Stomach smooth muscle (tissue), 2 donors: ENCODE measurements around the gene MAP3K6.
A peak's percentile ranks its signal among the peaks of the same experiment; 100 is the strongest.

Experiments
- H3K27ac ChIP-seq: one replicate; pipeline ENCODE4 v1.7.0; 2013; ENCODE audit warnings: mild to moderate bottlenecking, low read length, inconsistent platforms
- H3K27me3 ChIP-seq, 2 donors: one replicate each; pipeline ENCODE4 v1.7.0; 2013; ENCODE audit warnings: low read length in 2 of 2; ENCODE audit not compliant: insufficient read depth in 2 of 2, control insufficient read depth in 1 of 2
- H3K36me3 ChIP-seq, 2 donors: one replicate each; pipeline ENCODE4 v1.7.0; 2013; ENCODE audit warnings: low read length in 2 of 2; ENCODE audit not compliant: control insufficient read depth in 2 of 2, insufficient read depth in 2 of 2
- H3K4me1 ChIP-seq: one replicate; pipeline ENCODE4 v1.7.0; 2013; ENCODE audit warnings: low read length; ENCODE audit not compliant: control insufficient read depth, insufficient read depth
- H3K4me3 ChIP-seq, 2 donors: one replicate each; pipeline ENCODE4 v1.7.0; 2013; ENCODE audit warnings: low read length in 2 of 2
- H3K9ac ChIP-seq, 2 donors: one replicate each; pipeline ENCODE4 v1.7.0; 2013; ENCODE audit warnings: low read length in 2 of 2, mild to moderate bottlenecking in 1 of 2
- H3K9me3 ChIP-seq, 2 donors: one replicate each; pipeline ENCODE4 v1.7.0; 2013; ENCODE audit warnings: low read length in 2 of 2; ENCODE audit not compliant: control insufficient read depth in 2 of 2
- donor health status: healthy.
- donor health status: Pancreatic carcinoma.

Gene MAP3K6

DNA sequence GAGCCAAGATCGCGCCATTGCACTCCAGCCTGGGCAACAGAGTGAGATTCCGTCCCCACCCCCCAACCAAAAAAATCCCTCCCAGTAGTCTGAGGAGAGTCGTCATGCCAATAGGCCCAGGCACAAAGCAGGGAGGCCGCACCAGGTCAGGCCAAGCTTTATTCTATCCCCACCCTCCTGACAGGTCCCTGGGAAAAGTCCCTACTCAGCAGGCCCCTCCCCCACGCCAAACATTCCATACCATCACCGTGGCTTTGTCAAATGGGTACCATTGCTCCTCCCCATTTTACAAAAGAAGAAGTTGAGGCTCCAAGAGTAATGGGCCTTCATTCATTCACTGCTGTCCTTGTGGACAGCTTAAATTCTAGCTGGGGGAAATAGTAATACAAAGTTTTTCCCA lies 31.0 kb upstream of the MAP3K6 start:
- no peak overlapping the region for H3K4me3 ChIP-seq
- no peaks in the 10 kb centered on the region for H3K36me3 ChIP-seq
- no peak overlapping the region for H3K9ac ChIP-seq
- H3K9me3 ChIP-seq, result no peaks in the 10 kb centered on the region
- no peak overlapping the region for H3K27ac ChIP-seq
- peaks cover 0 to 3% of the 10 kb centered on the region in 2 donors for H3K27me3 ChIP-seq
- H3K4me1 ChIP-seq, result peaks cover 25% of the 10 kb centered on the region

DNA sequence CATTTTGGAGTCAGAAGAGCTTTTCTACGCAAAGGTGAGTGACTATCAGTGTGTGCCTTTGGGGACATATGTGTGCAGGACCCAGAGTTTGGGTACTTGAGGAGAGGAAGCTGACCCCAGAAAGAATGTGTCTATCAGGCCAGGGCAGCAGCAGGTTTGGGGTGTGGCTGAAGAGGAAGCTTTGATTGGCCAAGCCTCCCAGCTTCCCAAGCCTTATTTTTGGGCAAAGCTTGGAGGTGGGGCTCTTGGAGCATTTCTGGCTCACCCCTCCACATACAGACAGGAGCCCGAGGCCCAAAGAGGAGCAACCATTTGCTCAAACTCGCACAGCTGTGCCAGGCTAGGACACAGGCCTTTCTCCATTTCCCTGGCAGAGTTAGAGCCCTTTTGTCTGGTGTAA lies 30.3 kb upstream of the MAP3K6 start:
- Histone ChIP-seq H3K4me1 (peaks cover 25% of the 10 kb centered on the region), H3K9ac (no peak overlapping the region), H3K27me3 (peaks cover 0 to 3% of the 10 kb centered on the region in 2 donors), H3K4me3 (no peak overlapping the region), H3K27ac (no peak overlapping the region), H3K9me3 (no peaks in the 10 kb centered on the region), H3K36me3 (no peaks in the 10 kb centered on the region)

DNA sequence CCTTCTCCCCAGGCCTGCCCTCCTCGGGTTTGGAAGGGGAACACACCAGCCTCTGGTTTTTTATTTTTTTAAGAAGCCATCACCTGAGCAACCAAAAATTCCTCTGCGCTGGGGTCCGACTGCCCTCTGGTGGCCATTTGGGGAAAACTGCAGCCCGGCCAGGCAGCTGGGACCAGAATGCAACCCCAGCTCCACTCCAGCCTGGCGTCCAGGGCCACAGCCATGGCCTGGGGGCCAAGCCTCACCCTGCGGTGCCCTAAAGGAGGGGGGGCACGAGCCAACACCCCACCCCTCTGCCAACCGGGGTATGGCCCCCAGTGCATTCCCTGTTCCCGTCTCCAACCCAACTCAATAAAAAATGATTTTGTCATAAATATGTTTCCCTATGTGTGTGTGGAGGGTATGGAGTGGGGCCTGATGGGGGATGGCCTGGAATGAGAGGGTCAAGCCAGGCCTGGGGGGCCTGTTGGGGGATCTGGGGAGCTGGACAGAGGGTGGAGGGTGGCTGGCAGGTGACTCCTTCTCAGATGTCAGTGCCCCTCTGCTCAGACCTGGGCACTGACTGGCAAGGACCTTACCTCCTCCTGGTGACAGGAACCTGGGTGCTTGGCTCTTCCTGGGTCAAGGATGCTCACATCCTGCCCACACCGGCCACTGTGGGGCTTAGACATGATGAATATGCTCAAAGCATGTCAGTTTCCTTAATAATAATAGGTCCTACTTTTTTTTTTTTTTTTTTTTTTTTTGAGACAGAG lies 28.9 kb upstream of the MAP3K6 start:
- peaks cover 27% of the 10 kb centered on the region for H3K4me1 ChIP-seq
- H3K27ac ChIP-seq, result no peak overlapping the region
- no peak overlapping the region for H3K4me3 ChIP-seq
- H3K36me3 ChIP-seq, result no peaks in the 10 kb centered on the region
- H3K9me3 ChIP-seq, result no peaks in the 10 kb centered on the region
- H3K9ac ChIP-seq, result no peak overlapping the region
- H3K27me3 ChIP-seq, result peaks cover 0 to 3% of the 10 kb centered on the region in 2 donors

DNA sequence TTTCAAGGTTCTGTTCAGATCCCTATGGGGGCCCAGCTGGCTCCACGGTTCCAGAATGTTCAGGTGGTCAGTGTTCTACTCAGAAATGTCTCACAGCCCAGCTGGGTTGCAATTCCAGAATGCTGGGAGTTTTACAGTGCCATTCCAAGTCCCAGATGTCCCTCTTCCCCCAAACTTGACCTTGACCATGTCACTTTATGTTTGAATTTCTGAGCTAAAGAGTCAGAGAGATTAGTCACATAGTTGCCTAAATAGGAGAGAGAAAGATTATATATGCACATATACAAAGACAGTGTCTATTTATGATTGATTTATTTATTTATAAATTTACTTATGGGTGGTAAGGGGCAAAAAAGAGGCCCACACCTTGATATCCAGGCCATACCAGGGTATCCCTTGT lies 28.2 kb upstream of the MAP3K6 start:
- no peak overlapping the region for H3K27ac ChIP-seq
- H3K9me3 ChIP-seq, result no peaks in the 10 kb centered on the region
- no peak overlapping the region for H3K9ac ChIP-seq
- no peak overlapping the region for H3K4me3 ChIP-seq
- H3K36me3 ChIP-seq, result no peaks in the 10 kb centered on the region
- H3K27me3 ChIP-seq, result peaks cover 0 to 3% of the 10 kb centered on the region in 2 donors
- peaks cover 24% of the 10 kb centered on the region for H3K4me1 ChIP-seq

DNA sequence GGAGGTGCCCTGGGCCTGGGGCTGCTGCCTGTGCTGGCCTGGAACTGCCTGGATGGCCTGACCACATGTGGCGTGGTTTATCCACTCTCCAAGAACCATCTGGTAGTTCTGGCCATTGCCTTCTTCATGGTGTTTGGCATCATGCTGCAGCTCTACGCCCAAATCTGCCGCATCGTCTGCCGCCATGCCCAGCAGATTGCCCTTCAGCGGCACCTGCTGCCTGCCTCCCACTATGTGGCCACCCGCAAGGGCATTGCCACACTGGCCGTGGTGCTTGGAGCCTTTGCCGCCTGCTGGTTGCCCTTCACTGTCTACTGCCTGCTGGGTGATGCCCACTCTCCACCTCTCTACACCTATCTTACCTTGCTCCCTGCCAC lies 27.5 kb upstream of the MAP3K6 start:
- no peaks in the 10 kb centered on the region for H3K9me3 ChIP-seq
- H3K9ac ChIP-seq, result no peak overlapping the region
- peaks cover 0 to 3% of the 10 kb centered on the region in 2 donors for H3K27me3 ChIP-seq
- H3K4me3 ChIP-seq, result no peak overlapping the region
- H3K36me3 ChIP-seq, result no peaks in the 10 kb centered on the region
- no peak overlapping the region for H3K27ac ChIP-seq
- H3K4me1 ChIP-seq, result peaks cover 20% of the 10 kb centered on the region

DNA sequence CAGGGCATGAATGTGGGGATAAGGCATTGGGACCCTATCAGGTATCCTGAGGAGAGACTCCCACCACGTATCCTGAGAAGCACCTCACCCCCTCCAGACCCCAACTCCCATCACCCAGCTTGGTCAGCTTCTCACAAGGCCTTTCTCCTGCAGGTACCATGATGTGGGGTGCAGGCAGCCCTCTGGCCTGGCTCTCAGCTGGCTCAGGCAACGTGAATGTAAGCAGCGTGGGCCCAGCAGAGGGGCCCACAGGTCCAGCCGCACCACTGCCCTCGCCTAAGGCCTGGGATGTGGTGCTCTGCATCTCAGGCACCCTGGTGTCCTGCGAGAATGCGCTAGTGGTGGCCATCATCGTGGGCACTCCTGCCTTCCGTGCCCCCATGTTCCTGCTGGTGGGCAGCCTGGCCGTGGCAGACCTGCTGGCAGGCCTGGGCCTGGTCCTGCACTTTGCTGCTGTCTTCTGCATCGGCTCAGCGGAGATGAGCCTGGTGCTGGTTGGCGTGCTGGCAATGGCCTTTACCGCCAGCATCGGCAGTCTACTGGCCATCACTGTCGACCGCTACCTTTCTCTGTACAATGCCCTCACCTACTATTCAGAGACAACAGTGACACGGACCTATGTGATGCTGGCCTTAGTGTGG lies 27.0 kb upstream of the MAP3K6 start:
- Histone ChIP-seq H3K27me3 (peaks cover 0 to under 1% of the 10 kb centered on the region in 2 donors), H3K4me1 (peaks cover 20% of the 10 kb centered on the region), H3K9me3 (no peaks in the 10 kb centered on the region), H3K9ac (no peak overlapping the region), H3K27ac (no peak overlapping the region), H3K36me3 (no peaks in the 10 kb centered on the region), H3K4me3 (no peak overlapping the region)

DNA sequence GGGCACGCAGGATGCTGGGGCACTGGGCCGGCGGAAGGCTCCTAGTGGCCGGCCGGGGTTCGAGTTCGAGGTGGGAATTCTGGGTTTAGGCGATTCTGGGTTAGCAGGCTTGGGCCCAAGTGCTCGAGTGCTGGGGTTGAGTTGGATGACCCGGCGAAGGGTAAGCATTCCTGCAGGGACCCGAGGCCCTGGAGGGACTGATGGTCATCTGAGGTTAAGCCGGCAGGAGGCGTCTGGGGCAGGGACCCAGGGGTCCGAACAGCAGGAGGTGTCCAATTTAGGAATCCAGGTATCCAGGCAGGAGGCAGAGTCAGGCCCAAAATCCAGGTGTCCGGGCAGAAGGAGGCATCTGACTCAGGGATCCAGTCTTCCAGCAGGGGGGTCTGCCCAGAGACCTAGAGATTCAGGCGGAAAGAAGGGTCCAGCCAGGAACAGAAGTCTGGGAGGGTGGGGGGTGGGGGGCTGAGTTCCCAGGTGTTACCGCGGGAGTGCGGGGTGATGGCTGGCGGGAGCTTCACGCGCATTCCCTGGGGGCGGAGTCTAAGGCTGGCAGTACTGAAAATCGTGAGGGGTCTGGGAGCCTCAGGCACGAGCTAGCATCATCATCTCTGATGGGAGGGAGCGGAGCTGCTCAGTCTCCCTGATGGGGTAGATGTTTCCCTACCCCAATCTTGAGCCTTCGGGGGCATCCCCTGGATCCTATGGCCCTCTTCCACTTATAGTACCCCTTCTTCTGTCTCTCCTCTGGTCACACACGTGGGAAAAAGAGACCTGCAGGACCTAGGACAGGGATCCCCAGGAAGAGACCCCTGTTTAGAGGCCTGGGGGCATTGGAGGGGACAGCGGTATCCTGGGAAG lies 26.2 kb upstream of the MAP3K6 start:
- H3K4me1 ChIP-seq, result peaks cover 20% of the 10 kb centered on the region

DNA sequence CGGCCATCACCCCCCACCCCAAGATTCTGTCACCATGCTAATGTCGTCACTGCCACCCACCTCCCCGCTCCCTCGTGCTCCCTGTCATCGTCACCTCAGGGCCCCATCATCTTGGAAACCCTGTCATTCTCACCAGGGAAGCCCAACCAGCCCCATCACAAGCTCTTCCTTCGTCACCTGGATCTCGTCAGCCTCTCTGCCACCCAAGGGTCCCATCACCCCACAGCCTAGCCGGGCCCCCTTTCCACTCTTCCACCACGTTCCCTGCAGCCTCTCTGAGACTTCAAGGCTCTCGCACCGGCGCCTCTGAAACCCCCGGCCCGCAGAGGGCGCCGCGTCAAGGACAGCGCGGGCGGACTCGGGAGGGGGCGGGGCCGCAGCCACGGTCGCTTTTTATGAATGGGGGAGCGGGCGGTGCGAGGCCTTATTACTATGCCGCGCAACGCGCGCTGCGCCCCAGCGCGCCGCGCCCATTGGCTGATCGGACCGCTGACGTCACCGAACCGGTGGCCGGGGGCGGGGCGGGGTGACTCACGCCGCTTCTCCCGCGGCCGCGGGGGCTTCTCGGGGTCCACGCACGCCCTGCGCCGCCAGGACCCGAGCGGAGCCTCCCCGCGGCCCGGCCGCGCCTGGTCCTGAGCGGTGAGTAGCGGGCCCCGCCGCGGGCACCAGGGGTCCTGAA lies 25.5 kb upstream of the MAP3K6 start, which contains the start of gene GPR3:
TSS of gene GPR3 (plus strand) at position 527 of the 682 bp plus-strand sequence. CDS start 1,177 bp downstream, outside the sequence.
- Histone ChIP-seq H3K4me1 (peaks cover 20% of the 10 kb centered on the region), H3K9me3 (no peaks in the 10 kb centered on the region), H3K36me3 (no peaks in the 10 kb centered on the region), H3K4me3 (peak within 1 kb of the TSS; percentile 63 to 73), H3K9ac (peak within 1 kb of the TSS; percentile 55 to 72), H3K27ac (peak within 1 kb of the TSS; percentile 18), H3K27me3 (no peaks in the 10 kb centered on the region)

More for the DNA sequence above, 26.2 kb upstream of the MAP3K6 start:
- peak overlapping the region; percentile 47 to 72 for H3K9ac ChIP-seq
- H3K9me3 ChIP-seq, result no peaks in the 10 kb centered on the region
- H3K27me3 ChIP-seq, result no peaks in the 10 kb centered on the region
- H3K36me3 ChIP-seq, result no peaks in the 10 kb centered on the region
- no peak overlapping the region for H3K27ac ChIP-seq
- peak overlapping the region; percentile 63 to 73 for H3K4me3 ChIP-seq

DNA sequence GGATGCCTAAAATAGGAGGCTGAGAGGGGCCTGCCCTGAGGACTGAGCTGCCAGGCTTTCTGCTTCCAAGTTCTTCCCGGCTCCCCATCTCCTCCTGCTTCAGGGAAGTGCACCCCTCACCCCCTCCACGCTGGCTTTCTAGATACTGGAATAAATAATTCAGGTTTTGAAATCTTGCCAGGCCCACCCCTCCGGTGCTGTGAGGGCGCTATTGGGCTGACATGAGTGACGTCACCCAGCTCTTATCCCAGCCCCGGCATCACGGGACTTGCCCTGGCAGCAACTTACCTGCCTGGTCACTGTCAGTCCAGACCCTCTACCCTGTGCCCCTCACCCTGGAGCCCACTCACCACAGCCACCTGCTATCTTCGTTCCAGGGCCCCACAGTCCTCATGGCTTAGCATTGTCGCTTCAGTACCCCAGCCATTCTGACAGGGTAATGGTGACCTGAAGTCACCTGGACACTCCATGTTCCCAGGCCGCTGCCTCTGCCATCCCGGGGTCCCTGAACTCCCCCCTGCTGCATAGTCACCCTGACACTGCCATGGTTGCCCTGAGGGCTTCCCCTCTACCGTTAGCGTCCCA lies 24.8 kb upstream of the MAP3K6 start:
- Histone ChIP-seq H3K27ac (peak overlapping the region; percentile 18), H3K9ac (peak overlapping the region; percentile 2 to 55), H3K4me3 (peak overlapping the region; percentile 39 to 73)

More for the DNA sequence above, 24.8 kb upstream of the MAP3K6 start:
- peaks cover 20% of the 10 kb centered on the region for H3K4me1 ChIP-seq
- H3K27me3 ChIP-seq, result no peaks in the 10 kb centered on the region
- no peaks in the 10 kb centered on the region for H3K36me3 ChIP-seq
- H3K9me3 ChIP-seq, result no peaks in the 10 kb centered on the region
